Stimulated activated CD4-positive, alpha-beta T cell treated with anti-CD3 and anti-CD28 coated beads, Interleukin-2, amount 100 ng/mL, for 4 hours (primary cell): ENCODE measurements around the gene PSMD6.

Experiments
- DNase-seq: peaks from one replicate; pipeline ENCODE4 v3.0.0-alpha.2; 2020; ENCODE audit warnings: low read depth

Gene PSMD6

GRCh38 chr3:64046592-64046991 is 23.3 kb upstream of the PSMD6 start:
- no peak for DNase-seq

DNA sequence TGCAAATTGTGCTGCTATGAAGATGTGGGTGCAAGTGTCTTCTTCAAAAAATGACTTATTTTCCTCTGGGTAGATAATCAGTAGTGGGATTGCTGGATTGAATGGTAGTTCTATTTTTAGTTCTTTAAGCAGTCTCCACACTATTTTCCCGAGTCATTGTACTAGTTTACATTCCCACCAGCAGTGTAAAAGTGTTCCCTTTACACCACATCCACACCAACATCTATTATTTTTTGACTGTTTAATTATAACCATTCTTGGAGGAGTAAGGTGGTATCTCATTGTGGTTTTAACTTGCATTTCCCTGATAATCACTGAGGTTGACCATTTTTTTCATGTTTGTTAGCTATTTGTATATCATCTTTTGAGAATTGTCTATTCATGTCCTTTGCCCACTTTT is 19.7 kb upstream of the PSMD6 start:
- DNase-seq = no peak

- no peak for DNase-seq
Measured at GRCh38 chr3:64039981-64040733, 16.9 kb upstream of the PSMD6 start.

GRCh38 chr3:64039332-64039731 is 16.0 kb upstream of the PSMD6 start:
- no peak for DNase-seq

GRCh38 chr3:64038253-64038767 is 15.0 kb upstream of the PSMD6 start:
- DNase-seq = no peak

DNA sequence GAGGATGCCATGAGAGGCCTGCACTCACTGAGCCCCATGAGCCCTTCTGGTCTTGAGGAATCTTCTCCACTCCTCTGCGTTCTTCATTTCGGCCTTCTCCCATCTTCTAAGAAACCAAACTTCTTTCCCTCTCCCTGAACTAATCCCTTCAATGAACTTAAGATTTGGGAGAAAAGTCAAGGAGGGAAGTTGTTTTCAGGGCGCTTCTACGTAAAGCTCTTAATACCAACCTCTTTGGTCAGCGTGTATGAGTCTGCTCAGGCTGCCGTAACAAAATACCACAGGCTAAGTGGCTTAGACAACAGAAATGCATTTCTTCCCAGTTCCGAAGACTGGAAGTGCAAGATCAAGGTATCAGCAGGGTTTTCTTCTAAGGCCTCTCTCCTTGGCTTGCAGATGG is 13.8 kb upstream of the PSMD6 start:
- no peak for DNase-seq

DNA sequence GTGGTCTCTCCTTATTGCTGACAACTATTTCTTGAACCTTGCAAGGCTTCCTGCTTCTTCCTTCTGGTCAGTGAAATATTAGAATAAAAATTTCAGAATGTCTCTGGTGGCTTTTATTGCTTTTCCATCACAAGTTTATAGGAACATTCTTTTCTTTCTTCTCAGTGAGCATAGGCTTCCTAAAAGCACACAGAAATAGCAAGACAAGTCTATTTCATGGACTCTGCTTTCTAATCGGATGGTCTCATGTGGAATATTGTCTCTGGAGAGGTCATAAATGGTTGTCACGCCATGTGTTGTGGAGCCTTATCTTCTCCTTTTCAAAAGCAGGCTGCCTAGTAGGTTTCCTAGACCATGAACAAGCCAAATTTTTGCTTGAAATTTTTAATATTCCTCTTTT is 9.8 kb upstream of the PSMD6 start:
- no peak for DNase-seq

DNA sequence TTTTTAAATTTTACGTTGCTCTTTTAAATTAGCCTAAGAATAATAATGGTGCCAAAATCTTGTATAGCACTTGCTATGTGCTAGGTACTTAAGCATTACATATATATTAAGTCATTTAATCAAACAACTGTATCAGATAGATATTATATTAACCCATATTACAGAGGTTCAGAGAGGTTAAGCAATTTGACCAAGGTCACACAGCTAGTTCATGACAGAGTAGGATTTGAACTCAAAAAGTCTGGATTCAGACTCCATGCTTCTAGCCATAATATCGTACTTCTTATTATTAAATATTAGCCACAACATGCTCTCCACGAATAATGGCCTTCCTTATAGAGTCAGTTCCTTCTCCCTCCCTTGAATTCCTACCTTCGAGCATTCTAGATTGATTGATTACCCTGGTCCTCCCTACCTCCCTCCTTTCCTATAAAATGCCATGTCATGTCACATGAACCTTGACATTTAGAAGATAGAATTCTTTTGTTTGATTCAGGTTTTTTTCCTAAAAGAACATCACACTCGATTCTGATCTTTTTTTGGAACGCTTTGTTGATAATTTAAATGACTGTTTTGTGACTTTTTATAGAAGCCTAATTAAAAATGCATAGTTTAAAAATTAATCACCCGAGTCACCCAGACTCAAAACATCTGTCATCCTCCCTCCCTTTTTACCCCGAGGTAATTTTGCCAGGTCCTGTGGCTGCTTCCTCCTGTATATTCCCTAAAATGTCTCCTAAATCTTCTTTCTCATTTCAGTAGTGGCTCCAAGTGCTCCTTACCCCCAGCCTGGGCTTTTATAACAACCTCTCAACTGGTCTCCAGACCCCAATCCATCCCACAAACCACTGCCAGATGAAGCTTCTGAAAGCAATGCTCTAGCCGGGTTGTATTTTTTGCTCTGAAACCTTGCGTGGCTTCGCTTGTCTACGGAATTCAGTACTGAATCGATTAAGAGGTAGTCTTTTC is 8.5 kb upstream of the PSMD6 start:
- DNase-seq = no peak

DNA sequence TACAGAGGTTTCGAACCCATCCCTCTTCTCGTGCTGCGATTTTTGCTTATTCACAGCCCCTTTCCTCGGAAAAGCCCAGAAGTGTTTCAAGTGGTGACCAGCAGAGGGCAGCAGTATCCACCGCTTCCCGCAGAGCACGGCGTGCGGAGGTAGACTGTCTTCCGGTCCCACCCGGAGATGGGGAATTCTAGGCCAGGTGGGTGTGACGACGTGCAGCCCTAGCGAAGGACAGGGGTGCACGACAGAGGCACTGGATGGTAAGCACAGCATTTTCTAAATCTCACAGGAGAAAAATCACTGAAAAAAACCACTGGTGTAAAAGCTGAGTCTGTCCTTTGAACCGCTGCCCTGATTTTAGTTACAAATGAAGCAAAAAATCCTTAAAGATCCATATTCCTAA is 7.4 kb upstream of the PSMD6 start:
- DNase-seq = peak; percentile 75

DNA sequence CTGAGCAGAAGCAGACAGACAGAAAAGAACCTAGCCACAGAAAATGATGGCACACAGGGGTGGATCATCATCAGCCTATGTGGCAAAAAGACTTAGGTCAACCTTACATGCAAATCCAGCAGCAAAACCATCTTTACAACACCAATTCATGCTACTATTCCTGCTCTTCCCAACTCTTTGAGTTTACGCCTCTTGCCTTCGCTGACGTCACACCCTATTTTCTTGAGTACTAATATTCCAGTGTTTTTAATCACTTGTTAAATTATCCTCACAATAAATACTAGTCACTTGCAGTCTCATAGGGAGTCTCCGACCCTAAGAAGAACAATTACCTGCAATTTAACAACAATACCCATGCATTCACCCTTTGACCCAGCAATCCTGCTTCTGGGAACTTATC is 6.0 kb upstream of the PSMD6 start:
- DNase-seq = no peak

GRCh38 chr3:64028754-64029153 is 5.5 kb upstream of the PSMD6 start:
- no peak for DNase-seq

DNA sequence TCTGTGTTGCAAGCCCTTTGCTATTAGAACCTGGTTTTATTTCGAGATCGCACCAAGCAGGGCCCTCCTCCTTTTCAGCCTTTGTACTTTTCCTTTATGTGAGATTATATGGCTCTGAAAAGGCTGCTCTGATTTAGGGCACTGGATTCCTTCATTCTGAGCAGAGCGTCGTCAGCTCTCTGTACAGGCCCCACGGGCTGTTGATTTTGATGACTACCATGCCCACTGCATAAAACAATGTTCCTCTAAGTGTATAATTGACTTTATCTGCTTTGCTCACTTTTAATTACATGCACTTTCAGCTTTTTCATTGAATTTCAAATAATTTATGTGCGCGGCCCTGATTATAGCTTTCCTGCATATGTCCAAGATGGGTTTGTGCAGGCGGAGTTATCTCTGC is 4.4 kb upstream of the PSMD6 start:
- DNase-seq = no peak

GRCh38 chr3:64026346-64026745 is 3.1 kb upstream of the PSMD6 start:
- no peak for DNase-seq

GRCh38 chr3:64023861-64024223 is 548 bp upstream of the PSMD6 start:
- DNase-seq = no peak

- DNase-seq = no peak
Measured at GRCh38 chr3:64022451-64023186, 675 bp downstream of the PSMD6 start.

GRCh38 chr3:64021922-64022321 is 1.4 kb downstream of the PSMD6 start:
- DNase-seq = no peak

- no peak for DNase-seq
Measured at GRCh38 chr3:64019879-64020278, 3.4 kb downstream of the PSMD6 start.

GRCh38 chr3:64019271-64019670 is 4.0 kb downstream of the PSMD6 start:
- no peak for DNase-seq

GRCh38 chr3:64016941-64017620 is 6.2 kb downstream of the PSMD6 start:
- no peak for DNase-seq

GRCh38 chr3:64011685-64012084 is 11.6 kb downstream of the PSMD6 start:
- DNase-seq = no peak

- DNase-seq = no peak
Measured at GRCh38 chr3:64010199-64010598, 13.1 kb downstream of the PSMD6 start.

DNA sequence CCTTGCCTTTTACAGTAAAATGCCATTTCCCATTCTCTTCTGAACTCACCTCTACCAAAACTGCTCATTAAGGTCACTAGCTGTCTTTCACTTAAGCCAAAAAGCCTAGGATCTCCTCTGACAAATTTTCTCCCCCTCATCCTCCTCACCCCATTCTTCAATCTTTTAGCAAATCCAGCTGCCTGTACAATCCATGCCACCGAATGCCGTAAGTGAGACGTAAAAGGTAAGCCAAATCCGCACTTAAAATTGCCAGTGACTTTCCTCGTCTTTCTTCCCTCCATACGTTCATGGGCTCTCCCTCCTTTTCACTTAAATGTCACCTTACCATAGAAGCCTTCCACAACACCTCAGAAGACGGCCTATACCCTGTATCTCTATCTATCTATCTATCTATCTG is 13.8 kb downstream of the PSMD6 start:
- no peak for DNase-seq
